IPS DF 4.7 (cell line): ENCODE measurements around the gene HORMAD1.
"Not testable (repeated sequence)": the region's sequence is repeated elsewhere in the genome, so short reads cannot be mapped to it uniquely, and the experiment has no call there.

ENCODE experiments used
- DNase-seq: peaks from one replicate; pipeline ENCODE4 v3.0.0-alpha.2; 2013; ENCODE audit warnings: low spot score; ENCODE audit errors: extremely low read depth

Gene HORMAD1

GRCh38 chr1:150720703-150721102 lies at the start of gene HORMAD1:
TSS of gene HORMAD1 (minus strand) at chr1:150720895. CDS start at chr1:150719505, 1,390 bp downstream.
- DNase-seq, result no peak

- not testable (repeated sequence) for DNase-seq
Measured at GRCh38 chr1:150767704-150768103, 47.0 kb upstream of the HORMAD1 start.

- DNase-seq, result not testable (repeated sequence)
Measured at GRCh38 chr1:150765977-150766301, 45.2 kb upstream of the HORMAD1 start.

- no peak for DNase-seq
Measured at GRCh38 chr1:150765296-150765976, 44.7 kb upstream of the HORMAD1 start, which contains the start of gene CTSS. TSS of gene CTSS (minus strand) at chr1:150765778. CDS start at chr1:150764763, 1,015 bp downstream.

- no peak for DNase-seq
Measured at GRCh38 chr1:150764617-150765101, 44.0 kb upstream of the HORMAD1 start.

GRCh38 chr1:150763018-150763417 lies 42.3 kb upstream of the HORMAD1 start:
- DNase-seq, result no peak

- DNase-seq, result no peak
Measured at GRCh38 chr1:150762552-150762951, 41.9 kb upstream of the HORMAD1 start.

- DNase-seq, result no peak
Measured at GRCh38 chr1:150761801-150762200, 41.1 kb upstream of the HORMAD1 start.

- no peak for DNase-seq
Measured at GRCh38 chr1:150760013-150760412, 39.3 kb upstream of the HORMAD1 start.

GRCh38 chr1:150753416-150753815 lies 32.7 kb upstream of the HORMAD1 start:
- no peak for DNase-seq

- DNase-seq, result no peak
Measured at GRCh38 chr1:150751443-150751842, 30.7 kb upstream of the HORMAD1 start.

GRCh38 chr1:150749720-150750311 lies 29.1 kb upstream of the HORMAD1 start:
- DNase-seq, result no peak

- DNase-seq, result no peak
Measured at GRCh38 chr1:150748878-150749719, 28.4 kb upstream of the HORMAD1 start.

GRCh38 chr1:150730130-150730721 lies 9.5 kb upstream of the HORMAD1 start:
- no peak for DNase-seq

GRCh38 chr1:150724336-150724735 lies 3.6 kb upstream of the HORMAD1 start:
- no peak for DNase-seq

GRCh38 chr1:150720098-150720497 lies 597 bp downstream of the HORMAD1 start:
- DNase-seq, result no peak

- no peak for DNase-seq
Measured at GRCh38 chr1:150718225-150718891, 2.3 kb downstream of the HORMAD1 start.

- not testable (repeated sequence) for DNase-seq
Measured at GRCh38 chr1:150709031-150709430, 11.7 kb downstream of the HORMAD1 start.

GRCh38 chr1:150708595-150708994 lies 12.1 kb downstream of the HORMAD1 start:
- no peak for DNase-seq

- no peak for DNase-seq
Measured at GRCh38 chr1:150706091-150706490, 14.6 kb downstream of the HORMAD1 start.

GRCh38 chr1:150703427-150703826 lies 17.3 kb downstream of the HORMAD1 start:
- DNase-seq, result no peak
